K562 (cell line): ENCODE measurements around the gene CBX4. TPM values are rescaled to one million over a fixed set of nuclear protein-coding genes. Genes with fewer than 3 reads are reported as not detected.
A peak's percentile ranks its signal among the peaks of the same experiment; 100 is the strongest.

ENCODE experiments used
- ATAC-seq: fragments of 200-7000 bp; cut with Tn5 transposase; 3 replicates; pipeline ENCODE4 v1.9.1; 2020; ENCODE audit warnings: moderate library complexity
- BruUV-seq: library from RNA; stranded (reverse); fragments of 400-500 nt; replicated peaks from 2 replicates; lab custom pipeline; 2021; lab: Mats Ljungman, UMichigan
- CTCF ChIA-PET: fragments of 300-600 bp; formaldehyde crosslinking; extraction: SDS; loops from one replicate; lab custom pipeline; 2021; ENCODE audit warnings: low intra/inter-chr PET ratio; lab: Yijun Ruan, JAX
- POLR2A ChIA-PET: fragments of 300-600, 350-650 bp; sonication (Branson Sonifier 250); formaldehyde crosslinking; extraction: SDS; loops from one replicate; lab custom pipeline; 2021; ENCODE audit warnings: antibody characterized with exemption, inconsistent platforms; lab: Yijun Ruan, JAX
- DNase-seq, 4 experiments: peaks; one replicate each; pipeline versions ENCODE4 v3.0.0 to v3.0.0-alpha.2; 2011 to 2018; ENCODE audit warnings: low spot score in 3 of 4, mixed read lengths in 3 of 4; ENCODE audit errors: extremely low read depth in 1 of 4
- FAIRE-seq: peaks from 2 replicates; lab custom pipeline; 2011; peaks lifted over from hg19 to GRCh38; lab: Jason Lieb, UNC
- H2AFZ ChIP-seq: 2 replicates; pipeline ENCODE4 v1.6.0; 2011; ENCODE audit warnings: low read depth, low read length, control low read depth, inconsistent platforms
- H3K27ac ChIP-seq: fragments of 200-600 bp; 3 replicates; pipeline ENCODE4 v1.8.0; 2011; ENCODE audit warnings: low read depth, mild to moderate bottlenecking, control low read depth, inconsistent platforms, low read length, moderate library complexity, mixed read lengths; ENCODE audit errors: extremely low read depth
- H3K27me3 ChIP-seq, 2 experiments: fragments of 300-600 bp in 1 of 2; 2 replicates in 1 of 2; 3 replicates in 1 of 2; pipeline versions ENCODE4 v1.6.0 to v1.8.0; 2011; ENCODE audit warnings: inconsistent platforms in 2 of 2, low read length in 2 of 2, mild to moderate bottlenecking in 1 of 2, mixed read lengths in 1 of 2, moderate library complexity in 1 of 2; ENCODE audit not compliant: control insufficient read depth in 2 of 2, insufficient read depth in 2 of 2
- H3K36me3 ChIP-seq: fragments of 300-600 bp; 3 replicates; pipeline ENCODE4 v1.8.0; 2011; ENCODE audit warnings: mild to moderate bottlenecking, low read length, inconsistent platforms; ENCODE audit not compliant: control insufficient read depth, insufficient read depth
- H3K4me1 ChIP-seq, 2 experiments: fragments of 200-600 bp in 1 of 2; replicated peaks in 1 of 2; 2 replicates in 1 of 2; 3 replicates in 1 of 2; pipeline versions ENCODE4 v1.5.1 to v1.8.0; 2011; ENCODE audit warnings: inconsistent platforms in 2 of 2, low read length in 2 of 2, mild to moderate bottlenecking in 1 of 2, mixed read lengths in 1 of 2, moderate library complexity in 1 of 2; ENCODE audit not compliant: control insufficient read depth in 2 of 2, insufficient read depth in 2 of 2
- H3K4me2 ChIP-seq: 2 replicates; pipeline ENCODE4 v1.6.1; 2011; ENCODE audit warnings: low read length, control low read depth, inconsistent platforms, mixed read lengths; ENCODE audit not compliant: insufficient read depth
- H3K4me3 ChIP-seq: fragments of 200-600 bp; sonication (generic), shearing (Covaris generic); 2 replicates; pipeline ENCODE4 v1.5.1; 2016; ENCODE audit warnings: control low read depth, inconsistent platforms
- H3K79me2 ChIP-seq: fragments of 200-600 bp; 3 replicates; pipeline ENCODE4 v1.8.0; 2011; ENCODE audit warnings: low read length, inconsistent platforms; ENCODE audit not compliant: control insufficient read depth, insufficient read depth
- H3K9ac ChIP-seq, 2 experiments: 2 replicates each; pipeline versions ENCODE4 v1.6.0 to v1.6.1; 2011; ENCODE audit warnings: low read depth in 2 of 2, low read length in 2 of 2, control low read depth in 1 of 2, inconsistent platforms in 1 of 2, mild to moderate bottlenecking in 1 of 2, mixed read lengths in 1 of 2; ENCODE audit not compliant: insufficient read depth in 1 of 2
- H3K9me1 ChIP-seq: one replicate; pipeline ENCODE4 v1.6.0; 2011; ENCODE audit warnings: inconsistent platforms, mild to moderate bottlenecking, low read length, moderate library complexity; ENCODE audit not compliant: control insufficient read depth, insufficient read depth
- H3K9me3 ChIP-seq: replicated peaks from 2 replicates; pipeline ENCODE4 v1.5.1; 2011; ENCODE audit warnings: low read depth, low read length, inconsistent platforms; ENCODE audit not compliant: control insufficient read depth, insufficient read depth
- H4K20me1 ChIP-seq: replicated peaks from 2 replicates; pipeline ENCODE4 v1.6.1; 2011; ENCODE audit warnings: low read length, inconsistent platforms, mixed read lengths; ENCODE audit not compliant: control insufficient read depth, insufficient read depth
- CBX2 ChIP-seq: fragments of 200-600 bp; sonication (generic); IDR thresholded peaks from one replicate; pipeline ENCODE4 v1.6.1; 2012; ENCODE audit warnings: mild to moderate bottlenecking, low read length, inconsistent platforms; ENCODE audit not compliant: insufficient read depth, poor library complexity, severe bottlenecking
- ETV6 ChIP-seq, 3 experiments: fragments of 150-350 bp in 1 of 3; sonication (generic) in 1 of 3; formaldehyde crosslinking in 1 of 3; IDR thresholded peaks; 2 replicates each; pipeline versions ENCODE4 v1.6.1 to v1.8.0; 2014 to 2022; ENCODE audit warnings: borderline replicate concordance in 2 of 3, low read depth in 2 of 3, antibody characterized with exemption in 1 of 3, low read length in 1 of 3, mild to moderate bottlenecking in 1 of 3, missing genetic modification reagents in 1 of 3
- HDGF ChIP-seq: fragments of 450-650 bp; IDR thresholded peaks from 2 replicates; pipeline ENCODE4 v1.6.1; 2016
- HNRNPL ChIP-seq: fragments of 200-400 bp; formaldehyde crosslinking; IDR thresholded peaks from 2 replicates; pipeline ENCODE4 v1.6.1; 2017; ENCODE audit warnings: low read depth, mild to moderate bottlenecking, low read length
- KDM4B ChIP-seq, 2 experiments: fragments of 450-650 bp in 1 of 2; sonication (generic) in 1 of 2; IDR thresholded peaks; 2 replicates each; pipeline ENCODE4 v1.6.1; 2016 to 2017; ENCODE audit warnings: borderline replicate concordance in 2 of 2, antibody characterized with exemption in 1 of 2, low read depth in 1 of 2, mild to moderate bottlenecking in 1 of 2
- MTA2 ChIP-seq: fragments of 450-650 bp; IDR thresholded peaks from 2 replicates; pipeline ENCODE4 v1.6.1; 2016; ENCODE audit warnings: low read depth
- NBN ChIP-seq: fragments of 450-650 bp; IDR thresholded peaks from 2 replicates; pipeline ENCODE4 v1.6.1; 2016; ENCODE audit warnings: low read depth, mild to moderate bottlenecking
- NRF1 ChIP-seq, 2 experiments: fragments of 450-650 bp; IDR thresholded peaks in 1 of 2; conservative IDR thresholded peaks in 1 of 2; 2 replicates each; pipeline ENCODE4 v1.6.1; 2014; ENCODE audit warnings: mild to moderate bottlenecking in 2 of 2
- TAF7 ChIP-seq: fragments of 450-650 bp; IDR thresholded peaks from 2 replicates; pipeline ENCODE4 v1.6.1; 2016; ENCODE audit warnings: missing genetic modification characterization, missing compliant biosample characterization
- TARDBP ChIP-seq: fragments of 450-650 bp; IDR thresholded peaks from 2 replicates; pipeline ENCODE4 v1.6.1; 2016
- ZKSCAN1 ChIP-seq: fragments of 150-350 bp; IDR thresholded peaks from 2 replicates; pipeline ENCODE4 v1.6.1; 2016; ENCODE audit warnings: low read depth, low read length
- ZNF436 ChIP-seq: fragments of 250-450, 450-650 bp; sonication (Bioruptor Pico); formaldehyde crosslinking; IDR thresholded peaks from 2 replicates; pipeline ENCODE4 v1.7.0; 2020; ENCODE audit warnings: mild to moderate bottlenecking
- ZNF766 ChIP-seq: fragments of 200-800 bp; sonication (Bioruptor generic); conservative IDR thresholded peaks from 2 replicates; pipeline ENCODE4 v1.6.1; 2016; ENCODE audit warnings: missing genetic modification characterization, missing compliant biosample characterization
- WGBS: fragments of 100-300 bp; shearing (Covaris generic); methylation state at CpG from one replicate; pipeline ENCODE4 v1.1.6; 2016; ENCODE audit warnings: low coverage, mixed read lengths; ENCODE audit not compliant: insufficient coverage; ENCODE audit errors: missing lambda C conversion rate; 5-methylcytosine and 5-hydroxymethylcytosine counted together
- in situ Hi-C: fragments of 300-500 bp; cut with MboI; formaldehyde crosslinking; loops from 4 replicates; pipeline ENCODE4 v1.15.0; 2018; ENCODE audit warnings: inconsistent platforms, mixed read lengths
- intact Hi-C: fragments of 100-400 bp; cut with micrococcal nuclease; formaldehyde crosslinking; loops from 2 replicates; pipeline ENCODE4 v1.14.2; 2022
- polyA plus RNA-seq, 8 experiments: library from polyadenylated mRNA; depleted of rRNA in 4 of 8; stranded (reverse) in 5 of 8; unstranded in 3 of 8; fragments of >200 nt; fragmentation: Nextera tagmentation in 2 of 8; fragmentation: Illumina TruSeq in 1 of 8; extraction: Ambion mirVana in 2 of 8; extraction: Trizol in 1 of 8; gene quantifications; 2 replicates each; pipeline versions ENCODE4 v1.2.1 to v1.2.3, GENCODE V29; 2011 to 2014; ENCODE audit warnings: inconsistent platforms in 1 of 8, missing spikeins in 1 of 8
- total RNA-seq, 7 experiments: library from RNA; depleted of rRNA in 6 of 7; stranded (reverse); fragments of >200 nt in 6 of 7; fragmentation: Illumina TruSeq in 2 of 7; extraction: Trizol in 2 of 7; gene quantifications; 2 replicates each; pipeline versions ENCODE4 v1.2.1 to v1.2.3, GENCODE V29; 2011 to 2021; ENCODE audit warnings: low replicate concordance in 1 of 7
- TF ChIP-seq, protein P1 (sequence below), 3 experiments: fragments of 200-800 bp in 1 of 3; sonication (Bioruptor generic) in 1 of 3; sonication (generic) in 1 of 3; formaldehyde crosslinking in 1 of 3; IDR thresholded peaks; 2 replicates each; pipeline versions ENCODE4 v1.6.1 to v1.8.0; 2016 to 2022; ENCODE audit warnings: mild to moderate bottlenecking in 2 of 3, missing compliant biosample characterization in 2 of 3, missing genetic modification characterization in 2 of 3, missing genetic modification reagents in 1 of 3
- TF ChIP-seq, protein P2 (sequence below): fragments of 250-450 bp; sonication (Bioruptor Pico); IDR thresholded peaks from 2 replicates; pipeline ENCODE4 v1.8.0; 2022; ENCODE audit warnings: inconsistent platforms, mild to moderate bottlenecking, moderate library complexity, borderline replicate concordance
- TF ChIP-seq, protein P3 (sequence below): sonication (generic); formaldehyde crosslinking; IDR thresholded peaks from 2 replicates; pipeline ENCODE4 v1.8.0; 2022; ENCODE audit warnings: missing genetic modification reagents, mild to moderate bottlenecking, borderline replicate concordance

CBX4 gene
- total and polyA plus RNA-seq, 9 of the 15 experiments (the other 6 are each of a cell fraction or from before 2014, with no cell fraction given): 0.98 to 50.5 (median 10.0) TPM

DNA sequence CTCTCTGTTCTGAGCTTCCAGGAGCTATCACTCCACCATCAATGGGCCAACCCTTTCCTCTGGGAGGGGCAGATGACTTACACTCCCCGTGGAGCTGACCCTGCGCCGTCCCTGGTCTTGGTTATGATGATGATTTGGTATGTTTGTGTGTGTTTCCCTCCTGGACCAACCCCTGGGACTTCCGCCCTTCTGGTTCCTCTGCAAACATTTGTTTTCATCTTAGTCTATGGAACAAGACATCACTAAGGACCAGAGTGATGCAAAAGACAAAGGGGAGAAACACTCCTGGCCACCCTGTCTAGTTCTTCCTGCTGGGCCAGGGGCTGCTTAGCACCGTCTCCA lies 13.7 kb downstream of the CBX4 start:
- Histone ChIP-seq H3K9me1 (no peaks in the 10 kb centered on the region), H3K9me3 (no peaks in the 10 kb centered on the region), H3K36me3 (no peaks in the 10 kb centered on the region), H3K27me3 (no peaks in the 10 kb centered on the region), H3K27ac (peak overlapping the region; percentile 87), H2AFZ (peak overlapping the region; percentile 75; the same call in 1 of the 2 replicates), H4K20me1 (no peaks in the 10 kb centered on the region), H3K4me3 (peak overlapping the region; percentile 44), H3K4me2 (peak overlapping the region; percentile 90), H3K79me2 (peaks cover 32% of the 10 kb centered on the region), H3K4me1 (peaks cover 66 to 75% of the 10 kb centered on the region in 2 experiments), H3K9ac (peak overlapping the region; percentile 77 to 87)
- ChIA-PET CTCF (no interaction called here), POLR2A (interaction anchor here (0.6 to 17.8 kb wide), 4 partner anchors 10 to 31 kb away, joined by 3 to 386 read pairs (median 12); no protein-coding TSS in a partner anchor)
- ATAC-seq (peak; percentile 61), FAIRE-seq (peak; percentile 19), DNase-seq (peak in 3 of 4 experiments; percentile 20 to 74 (median 49))
- WGBS: 6% methylated on average over 5 of the region's 5 CpGs
- intact Hi-C loops: no loop called here
- in situ Hi-C loops: no loop called here
- no TSS peak for BruUV-seq
- TF ChIP-seq, protein P1, sequence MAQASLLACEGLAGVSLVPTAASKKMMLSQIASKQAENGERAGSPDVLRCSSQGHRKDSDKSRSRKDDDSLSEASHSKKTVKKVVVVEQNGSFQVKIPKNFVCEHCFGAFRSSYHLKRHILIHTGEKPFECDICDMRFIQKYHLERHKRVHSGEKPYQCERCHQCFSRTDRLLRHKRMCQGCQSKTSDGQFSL (CRISPR knock-in tag; IDR thresholded peaks at IDR 0.05): no peak
- TF ChIP-seq, protein P1 (tag; IDR thresholded peaks at IDR 0.05): no peak
- TF ChIP-seq ETV6 (IDR thresholded peaks at IDR 0.05; ENCODE audit: borderline replicate concordance in 1 of 2, low read depth in 2 of 2, low read length in 1 of 2) (no peak), ETV6 (CRISPR knock-in tag; IDR thresholded peaks at IDR 0.05; ENCODE audit: borderline replicate concordance) (no peak), TARDBP (no peak), TAF7 (tag) (no peak), KDM4B (IDR thresholded peaks at IDR 0.05; ENCODE audit: borderline replicate concordance in 2 of 2, low read depth in 1 of 2) (no peak), MTA2 (no peak), CBX2 (no peak), HNRNPL (no peak), ZNF766 (no peak), HDGF (no peak), ZKSCAN1 (no peak), NBN (no peak), NRF1 (conservative IDR thresholded peaks at IDR 0.05 in 1 of 2, IDR thresholded peaks at IDR 0.05 in 1 of 2) (peak in 1 of 2 experiments; percentile 58; a peak in 1 of 4 replicates), ZNF436 (no peak)
- TF ChIP-seq, protein P2, sequence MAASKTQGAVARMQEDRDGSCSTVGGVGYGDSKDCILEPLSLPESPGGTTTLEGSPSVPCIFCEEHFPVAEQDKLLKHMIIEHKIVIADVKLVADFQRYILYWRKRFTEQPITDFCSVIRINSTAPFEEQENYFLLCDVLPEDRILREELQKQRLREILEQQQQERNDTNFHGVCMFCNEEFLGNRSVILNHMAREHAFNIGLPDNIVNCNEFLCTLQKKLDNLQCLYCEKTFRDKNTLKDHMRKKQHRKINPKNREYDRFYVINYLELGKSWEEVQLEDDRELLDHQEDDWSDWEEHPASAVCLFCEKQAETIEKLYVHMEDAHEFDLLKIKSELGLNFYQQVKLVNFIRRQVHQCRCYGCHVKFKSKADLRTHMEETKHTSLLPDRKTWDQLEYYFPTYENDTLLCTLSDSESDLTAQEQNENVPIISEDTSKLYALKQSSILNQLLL (CRISPR knock-in tag): no peak
- TF ChIP-seq, protein P3, sequence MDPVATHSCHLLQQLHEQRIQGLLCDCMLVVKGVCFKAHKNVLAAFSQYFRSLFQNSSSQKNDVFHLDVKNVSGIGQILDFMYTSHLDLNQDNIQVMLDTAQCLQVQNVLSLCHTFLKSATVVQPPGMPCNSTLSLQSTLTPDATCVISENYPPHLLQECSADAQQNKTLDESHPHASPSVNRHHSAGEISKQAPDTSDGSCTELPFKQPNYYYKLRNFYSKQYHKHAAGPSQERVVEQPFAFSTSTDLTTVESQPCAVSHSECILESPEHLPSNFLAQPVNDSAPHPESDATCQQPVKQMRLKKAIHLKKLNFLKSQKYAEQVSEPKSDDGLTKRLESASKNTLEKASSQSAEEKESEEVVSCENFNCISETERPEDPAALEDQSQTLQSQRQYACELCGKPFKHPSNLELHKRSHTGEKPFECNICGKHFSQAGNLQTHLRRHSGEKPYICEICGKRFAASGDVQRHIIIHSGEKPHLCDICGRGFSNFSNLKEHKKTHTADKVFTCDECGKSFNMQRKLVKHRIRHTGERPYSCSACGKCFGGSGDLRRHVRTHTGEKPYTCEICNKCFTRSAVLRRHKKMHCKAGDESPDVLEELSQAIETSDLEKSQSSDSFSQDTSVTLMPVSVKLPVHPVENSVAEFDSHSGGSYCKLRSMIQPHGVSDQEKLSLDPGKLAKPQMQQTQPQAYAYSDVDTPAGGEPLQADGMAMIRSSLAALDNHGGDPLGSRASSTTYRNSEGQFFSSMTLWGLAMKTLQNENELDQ (CRISPR knock-in tag): no peak
